ENCODE data around the gene C9orf43.
"Not testable (repeated sequence)": the region's sequence is repeated elsewhere in the genome, so short reads cannot be mapped to it uniquely, and the experiment has no call there.

- TF ChIP-seq POLR2A, CTCF, POLR2AphosphoS5, EP300 (IDR thresholded peaks at IDR 0.05): not testable (repeated sequence)
Measured at GRCh38 chr9:113381441-113381840, 29.1 kb upstream of the C9orf43 start.

All from sigmoid colon (tissue), 4 donors.